SK-N-MC (cell line): ENCODE measurements around the gene TLE6.

ENCODE experiments used
- EZH2 ChIP-seq: fragments of 200-600 bp; sonication (generic); IDR thresholded peaks from one replicate; pipeline ENCODE4 v1.6.1; 2017; ENCODE audit warnings: antibody characterized with exemption
- POLR2AphosphoS5 ChIP-seq: IDR thresholded peaks from 2 replicates; pipeline ENCODE4 v1.6.1; 2012; ENCODE audit warnings: mild to moderate bottlenecking, low read depth, low read length, borderline replicate concordance

- TF ChIP-seq EZH2 (no peak), POLR2AphosphoS5 (no peak)
Observed at GRCh38 chr19:2960120-2960519, 17.2 kb upstream of the TLE6 start.
